Ammon's horn (tissue), 1 donor: Measurements from ENCODE around the gene SCAMP3.
"Not testable (repeated sequence)": the region's sequence is repeated elsewhere in the genome, so short reads cannot be mapped to it uniquely, and the experiment has no call there.

Experiments
- DNase-seq: peaks from one replicate; pipeline ENCODE4 v3.0.0-alpha.2; 2016; ENCODE audit warnings: low spot score

SCAMP3 gene

DNA sequence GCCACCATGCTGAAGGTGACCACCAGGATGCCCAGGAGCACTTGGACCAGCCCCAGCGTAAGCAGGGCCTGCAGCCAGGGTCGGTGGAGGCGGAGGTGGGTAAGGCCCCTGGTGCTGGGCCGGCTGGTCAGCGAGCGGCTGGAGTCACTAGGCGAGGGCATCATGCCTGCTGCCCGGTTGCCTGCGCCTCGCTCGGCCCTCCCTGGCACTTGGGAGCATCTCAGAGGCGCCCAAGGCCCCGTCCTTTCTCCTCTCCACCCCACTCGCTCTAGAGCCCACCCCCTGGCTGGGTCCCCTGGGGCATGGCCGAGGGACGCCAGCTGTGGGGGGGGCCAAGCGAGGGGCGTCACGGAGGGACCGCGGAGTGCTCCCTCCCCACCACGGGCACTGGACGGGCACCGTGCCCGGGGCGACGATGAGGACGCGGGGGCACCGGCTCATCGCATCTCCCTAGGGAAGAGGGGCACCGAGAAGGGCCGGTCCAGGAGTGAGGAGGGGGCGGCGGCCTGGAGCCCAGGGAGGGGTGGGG is 7.4 kb downstream of the SCAMP3 start:
- no peak for DNase-seq

DNA sequence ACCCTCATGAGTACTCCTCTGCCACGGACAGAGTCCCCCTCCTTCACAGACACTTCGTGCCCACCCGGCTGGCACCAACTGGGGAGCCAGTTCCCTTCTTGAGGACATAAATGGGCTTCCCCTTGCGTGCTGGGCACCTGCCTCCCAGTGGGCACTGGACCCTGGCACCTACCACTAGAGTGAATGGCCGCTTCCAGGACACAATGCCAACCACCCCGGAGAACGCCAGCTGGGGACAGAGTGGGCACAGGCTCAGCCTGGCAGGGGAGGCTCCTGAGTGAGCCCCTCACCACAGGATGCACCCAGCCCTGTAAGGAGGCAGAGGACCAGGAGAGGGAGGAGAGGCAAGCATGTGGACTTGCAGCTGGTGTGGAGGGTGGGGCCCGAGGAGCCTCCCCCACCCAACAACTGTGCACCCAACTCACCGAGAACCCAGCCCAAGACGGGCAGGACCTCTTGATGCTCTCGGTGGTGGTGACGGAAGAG is 7.9 kb downstream of the SCAMP3 start:
- DNase-seq: no peak

DNA sequence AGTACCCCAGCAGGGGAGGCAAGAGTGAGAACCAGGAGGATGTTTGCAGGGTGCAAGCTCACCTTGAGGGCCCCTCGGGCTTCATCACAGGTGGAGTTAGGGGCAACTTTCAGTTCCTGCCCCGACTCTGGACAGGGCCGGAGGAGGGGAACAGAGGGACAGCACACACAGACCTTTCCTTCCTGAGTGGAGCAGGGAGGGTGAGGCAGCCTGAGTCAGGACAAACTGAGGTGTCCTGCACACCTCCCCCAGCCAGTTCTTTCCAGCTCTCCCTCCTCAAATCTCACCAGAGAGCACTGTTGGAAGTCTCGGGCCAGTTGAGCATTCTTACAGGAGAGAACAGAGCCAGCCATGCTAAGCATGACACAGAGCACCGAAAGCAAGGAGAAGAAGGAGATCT is 8.4 kb downstream of the SCAMP3 start:
- no peak for DNase-seq

DNA sequence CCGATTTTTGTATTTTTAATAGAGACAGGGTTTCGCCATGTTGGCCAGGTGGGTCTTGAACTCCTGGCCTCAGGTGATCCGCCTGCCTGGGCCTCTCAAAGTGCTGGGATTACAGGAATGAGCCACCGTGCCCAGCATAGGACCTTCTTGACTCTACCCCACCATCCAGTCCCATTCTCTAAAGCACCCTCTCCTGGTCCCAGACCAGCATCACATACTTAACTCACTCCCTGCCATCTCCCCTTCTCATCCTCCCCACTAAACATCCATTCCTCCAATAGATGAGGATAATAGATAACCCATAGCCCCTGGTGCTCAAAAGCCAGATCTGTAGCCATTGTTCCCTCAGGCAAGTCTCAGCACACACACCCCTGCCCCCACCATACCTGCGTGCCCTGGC is 9.0 kb downstream of the SCAMP3 start:
- DNase-seq: no peak

DNA sequence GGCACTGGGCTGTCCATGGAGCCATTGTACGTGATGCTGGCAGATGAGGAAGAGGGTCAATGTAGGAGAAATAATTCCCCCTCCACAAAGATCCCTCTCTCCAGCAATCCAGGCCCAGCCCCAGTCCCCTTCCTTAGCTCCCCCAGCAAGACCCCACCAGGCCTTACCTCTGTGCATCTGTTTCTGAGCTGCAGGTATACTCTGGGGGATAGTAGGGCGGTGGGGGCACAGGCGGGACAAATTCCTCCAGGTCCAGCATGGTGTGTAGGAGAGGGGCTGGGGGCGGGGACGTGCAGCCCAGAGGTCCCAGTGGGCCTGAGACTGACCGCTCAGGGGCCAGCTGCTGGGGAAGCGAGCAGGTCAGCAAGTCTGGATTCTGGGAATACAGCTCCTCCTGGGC is 10.6 kb downstream of the SCAMP3 start:
- no peak for DNase-seq

DNA sequence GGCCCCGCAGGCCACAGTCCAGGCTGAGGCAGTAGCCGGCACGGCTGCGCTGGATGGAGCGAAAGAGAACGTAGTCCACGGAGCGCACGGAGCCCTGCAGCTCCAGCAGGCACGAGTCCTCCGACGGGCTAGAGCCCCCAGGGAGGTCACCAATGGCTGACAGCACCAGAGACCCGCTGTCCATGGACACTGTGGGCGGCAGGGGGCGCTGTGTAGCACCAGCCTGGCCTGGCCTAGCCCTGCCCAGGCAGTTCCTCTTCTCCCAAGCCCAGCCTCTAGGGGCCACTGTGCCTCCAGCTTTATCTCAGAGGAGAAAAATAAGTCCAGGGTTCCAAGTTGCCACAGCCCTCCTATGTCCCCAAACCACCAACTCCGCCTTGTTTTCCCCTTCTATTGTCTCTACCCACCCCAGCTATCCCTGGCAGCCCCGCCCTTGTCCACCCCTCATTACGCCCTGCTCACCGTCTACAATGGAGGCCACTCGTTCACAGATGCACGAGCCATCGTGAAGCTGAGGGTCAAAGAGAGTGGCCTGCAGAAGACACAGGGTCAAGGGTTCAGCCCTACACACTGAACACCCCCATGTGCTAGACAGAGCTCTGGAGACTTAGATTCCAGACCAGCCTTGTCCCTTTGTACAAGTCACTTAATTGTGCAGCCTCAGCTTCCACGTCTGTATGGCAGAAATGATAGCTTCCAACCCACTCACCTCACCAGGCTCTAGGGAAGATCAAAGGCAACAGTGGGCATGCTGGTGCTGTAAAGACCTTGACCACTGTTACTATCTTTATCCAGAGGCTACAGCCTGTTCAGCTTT is 11.3 kb downstream of the SCAMP3 start:
- peak; percentile 96 for DNase-seq

DNA sequence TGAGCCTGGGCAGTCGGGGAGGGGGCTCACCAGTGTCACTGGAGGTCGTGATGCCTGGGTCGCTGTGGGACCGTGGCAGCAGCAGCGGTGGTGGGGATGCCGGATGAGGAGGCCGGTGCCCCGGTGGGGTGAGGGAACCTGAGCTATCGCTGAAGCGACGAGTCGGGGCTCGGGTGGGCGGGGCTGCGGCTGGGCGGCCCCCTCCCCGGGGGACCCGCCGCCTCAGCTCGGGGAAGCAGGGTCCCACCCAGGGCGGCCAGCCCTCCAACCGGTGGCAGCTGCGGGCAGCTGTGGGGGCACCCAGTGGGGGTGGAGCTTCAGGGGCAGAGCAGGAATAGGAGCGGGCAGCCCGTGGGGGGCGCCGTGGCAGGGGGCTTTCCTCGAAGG is 11.9 kb downstream of the SCAMP3 start:
- DNase-seq: no peak

DNA sequence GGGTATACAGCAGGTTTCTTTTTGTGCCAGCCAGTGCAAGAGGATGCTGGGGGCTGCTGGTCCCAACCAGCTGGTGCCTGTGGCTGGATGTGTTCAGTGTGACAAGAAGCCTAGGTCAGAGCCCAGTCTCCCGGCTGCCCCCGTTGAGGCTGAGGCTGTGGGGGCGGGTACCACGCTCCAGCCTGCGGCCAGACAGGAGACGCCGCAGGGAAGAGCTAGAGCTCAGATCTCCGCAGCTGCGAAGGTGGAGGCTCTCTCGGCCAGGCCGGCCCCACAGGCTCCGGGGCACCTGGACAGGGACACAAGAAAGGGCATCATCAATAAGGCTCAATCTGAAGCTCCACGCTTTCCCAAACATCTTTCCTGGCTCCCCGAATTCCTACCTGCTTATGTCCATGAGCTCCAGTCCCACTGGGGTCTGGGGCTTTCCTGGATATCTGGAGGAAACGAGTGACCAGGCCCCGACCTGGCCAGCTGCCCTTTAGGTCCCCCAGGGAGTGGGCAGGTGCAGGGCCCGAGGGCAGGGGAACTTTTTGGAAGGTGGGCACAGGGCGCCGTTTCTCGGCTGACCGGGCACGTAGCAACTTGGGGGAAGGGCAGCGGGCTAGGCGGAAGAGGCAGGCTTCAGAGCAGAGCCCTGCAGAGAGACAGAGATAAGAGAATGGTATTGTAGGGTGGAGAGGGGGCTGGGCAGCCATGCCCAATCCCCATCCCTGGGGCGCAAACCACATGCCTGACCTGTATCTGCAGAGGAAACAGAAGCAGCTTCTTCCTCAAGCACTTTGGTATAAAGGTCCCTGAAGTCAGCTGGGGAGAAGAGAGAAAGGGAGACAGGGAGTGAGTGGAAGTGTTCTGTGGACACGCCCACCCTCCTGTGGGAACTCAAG is 14.2 kb downstream of the SCAMP3 start:
- DNase-seq: no peak

DNA sequence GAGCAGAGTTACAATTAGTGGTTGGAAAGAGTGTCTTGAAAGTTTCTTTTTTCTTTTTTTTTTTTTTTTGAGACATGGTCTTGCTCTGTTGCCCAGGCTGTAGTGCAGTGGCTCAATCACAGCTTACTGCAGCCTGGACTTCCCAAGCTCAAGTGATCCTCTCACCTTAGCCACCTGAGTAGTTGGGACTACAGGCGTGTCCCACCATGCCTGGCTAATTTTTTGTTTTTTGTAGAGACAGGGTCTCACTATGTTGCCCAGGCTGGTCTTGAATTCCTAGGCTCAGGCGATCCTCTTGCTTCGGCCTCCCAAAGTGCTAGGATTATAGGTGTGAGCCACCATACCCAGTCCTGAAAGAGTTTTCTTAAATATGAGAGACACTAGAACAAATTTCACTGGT is 15.4 kb downstream of the SCAMP3 start:
- DNase-seq: not testable (repeated sequence)

DNA sequence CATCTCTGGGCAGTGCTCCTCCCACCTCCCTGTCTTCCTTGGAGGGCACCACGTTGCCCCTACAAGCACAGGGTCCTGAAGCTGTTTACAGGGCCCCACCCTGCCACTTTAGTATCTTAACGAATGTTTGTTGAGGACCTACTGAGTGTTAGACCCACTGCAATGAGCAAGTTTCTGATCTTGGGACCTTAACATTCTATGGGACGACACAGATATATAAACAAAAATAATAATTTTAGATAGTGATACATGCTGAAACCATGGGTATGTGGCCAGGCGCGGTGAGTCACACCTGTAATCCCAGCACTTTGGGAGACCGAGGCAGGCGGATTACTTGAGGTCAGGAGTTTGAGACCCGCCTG is 17.0 kb downstream of the SCAMP3 start:
- DNase-seq: no peak

DNA sequence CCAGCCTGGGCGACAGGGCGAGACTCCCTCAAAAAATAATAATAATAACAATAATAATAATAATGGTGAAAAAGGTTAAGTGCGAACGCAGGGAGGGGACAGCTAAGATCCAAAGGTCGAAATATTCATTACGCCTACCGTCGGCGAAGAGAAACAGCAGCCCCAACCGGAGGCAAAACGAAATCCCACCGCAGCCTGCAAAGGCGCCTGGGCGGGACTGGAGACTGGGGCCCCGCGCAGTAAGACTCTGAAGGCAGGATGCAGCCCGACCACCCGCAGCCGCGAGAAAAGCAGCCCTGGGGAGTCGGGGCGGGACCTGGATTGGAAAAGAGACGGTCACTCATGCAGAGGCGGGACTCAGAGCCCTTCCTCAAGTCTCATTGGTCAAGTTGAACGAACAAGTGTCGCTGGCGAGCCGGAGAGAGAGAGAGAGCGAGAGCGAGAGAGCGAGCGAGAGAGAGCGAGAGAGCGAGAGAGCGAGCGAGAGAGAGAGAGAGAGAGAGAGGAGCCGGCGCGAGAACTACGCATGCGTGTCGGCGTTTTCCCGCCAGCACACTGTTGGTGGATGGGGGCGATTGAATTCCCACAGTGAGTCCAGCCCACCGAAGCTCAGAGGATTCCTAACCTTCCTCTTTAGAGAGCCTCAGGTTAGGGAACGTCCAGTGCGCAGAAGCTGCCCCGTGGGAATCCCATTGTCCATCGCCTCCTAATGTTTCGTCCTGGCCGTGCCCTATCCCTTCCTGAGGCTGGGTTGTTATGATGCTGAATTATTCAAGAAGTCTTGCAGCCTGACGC is 17.6 kb downstream of the SCAMP3 start:
- DNase-seq: peak; percentile 99

DNA sequence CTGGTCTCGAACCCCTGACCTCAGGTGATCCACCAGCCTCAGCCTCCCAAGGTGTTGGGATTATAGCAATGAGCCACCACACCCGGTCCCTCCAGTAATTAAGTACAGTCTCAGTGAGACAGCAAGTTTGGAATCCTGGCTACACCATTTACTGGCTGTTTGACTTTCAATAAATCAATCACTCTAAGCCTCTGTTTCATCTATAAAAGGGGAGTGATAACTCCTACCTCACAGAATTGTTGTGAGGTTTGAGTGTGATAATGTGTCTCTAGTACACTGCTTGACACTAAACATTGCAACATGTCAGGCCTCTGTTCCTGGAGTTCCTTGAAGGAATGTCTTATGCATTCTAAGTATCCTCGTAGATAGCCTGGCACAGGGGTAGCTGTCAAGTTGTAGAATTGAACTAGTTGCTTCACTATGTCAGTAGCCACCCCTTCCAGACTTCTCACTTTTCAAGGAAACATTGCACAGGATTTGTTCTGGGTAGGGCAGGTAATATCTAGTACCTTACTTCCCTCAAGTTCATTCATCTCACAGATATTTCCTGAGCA is 19.3 kb downstream of the SCAMP3 start:
- no peak for DNase-seq

DNA sequence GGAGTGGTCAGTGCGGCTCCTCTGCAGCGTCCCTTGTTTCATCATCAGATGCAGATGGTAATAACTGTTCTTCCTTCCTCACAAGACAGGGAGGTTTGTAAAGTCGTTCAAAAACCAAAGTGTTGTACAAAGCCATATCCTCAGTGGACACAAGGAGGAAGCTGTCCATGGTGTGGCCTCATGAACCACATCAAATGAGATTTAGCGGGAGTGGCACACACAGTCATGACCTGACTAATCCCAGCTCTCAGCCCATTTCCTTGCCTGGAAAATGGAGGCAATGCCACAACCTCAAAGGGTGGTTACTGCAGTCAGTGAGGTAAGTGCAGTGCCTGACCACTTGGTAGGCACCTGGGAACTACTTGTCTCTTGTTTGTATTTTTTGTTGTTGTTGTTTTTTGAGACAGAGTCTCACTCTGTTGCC is 20.3 kb downstream of the SCAMP3 start:
- DNase-seq: no peak

DNA sequence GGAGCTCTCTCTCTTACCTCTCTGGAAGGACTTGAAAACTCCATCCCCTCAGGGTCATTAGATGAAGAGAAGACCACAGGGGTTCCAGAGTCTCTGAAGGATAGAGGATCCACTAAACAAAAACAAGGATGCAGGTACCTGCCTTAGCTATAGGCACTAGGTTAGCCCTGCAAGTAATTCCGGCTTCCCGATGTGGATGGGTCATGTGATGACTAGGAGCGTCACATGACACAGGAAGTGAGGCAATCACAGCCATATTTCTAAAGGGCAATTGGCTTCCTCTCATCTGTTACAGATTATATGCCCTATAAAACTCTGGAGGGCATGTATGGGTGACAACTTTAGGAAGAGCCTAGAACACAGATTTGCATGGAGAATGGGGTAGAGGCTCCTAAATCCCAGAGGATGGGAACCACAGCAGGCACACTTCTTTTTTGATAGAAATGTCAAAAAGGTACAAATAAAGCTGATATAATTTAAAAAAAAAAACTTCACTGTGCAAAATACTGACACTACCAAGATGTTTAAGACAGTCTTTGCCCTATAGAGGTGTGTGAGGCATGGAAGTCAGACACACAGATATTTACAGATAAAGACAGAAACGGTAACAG is 21.0 kb downstream of the SCAMP3 start:
- DNase-seq: peak; percentile 93

DNA sequence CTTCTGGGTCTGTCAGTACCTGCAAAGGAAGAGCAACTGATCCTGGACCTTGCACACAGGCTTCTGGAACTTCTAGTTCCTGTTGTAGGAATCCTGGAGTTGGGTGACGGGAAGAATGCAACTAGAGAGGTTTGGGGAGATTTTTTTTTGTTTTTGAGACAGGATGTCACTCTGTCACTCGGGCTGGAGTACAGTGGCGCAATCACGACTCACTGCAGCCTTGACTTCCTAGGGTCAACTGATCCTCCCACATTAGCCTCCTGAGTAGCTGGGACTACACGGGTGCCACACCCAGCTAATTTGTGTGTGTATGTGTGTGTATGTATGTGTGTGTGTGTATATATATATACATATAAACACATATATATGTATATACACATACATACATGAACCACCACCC is 25.7 kb downstream of the SCAMP3 start:
- no peak for DNase-seq

DNA sequence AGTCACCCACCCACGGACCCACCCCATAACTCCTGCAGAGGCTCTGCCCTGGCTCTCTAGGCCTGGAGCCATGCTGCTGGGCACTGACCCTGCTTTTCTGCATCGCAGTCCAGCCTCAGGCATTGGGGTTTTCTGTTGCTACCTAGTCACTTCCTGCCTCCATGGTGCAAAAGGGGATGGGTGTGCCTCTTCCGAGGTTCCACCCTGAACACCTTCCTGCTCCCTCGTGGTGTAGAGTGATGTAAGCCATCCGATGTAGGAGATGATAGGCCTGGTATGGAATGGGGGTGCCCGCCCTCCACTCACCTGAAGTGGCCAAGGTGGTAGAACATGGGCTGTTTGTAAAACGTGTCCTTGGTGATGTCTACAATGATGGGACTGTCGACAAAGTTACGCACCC is 26.8 kb downstream of the SCAMP3 start:
- DNase-seq: not testable (repeated sequence)

DNA sequence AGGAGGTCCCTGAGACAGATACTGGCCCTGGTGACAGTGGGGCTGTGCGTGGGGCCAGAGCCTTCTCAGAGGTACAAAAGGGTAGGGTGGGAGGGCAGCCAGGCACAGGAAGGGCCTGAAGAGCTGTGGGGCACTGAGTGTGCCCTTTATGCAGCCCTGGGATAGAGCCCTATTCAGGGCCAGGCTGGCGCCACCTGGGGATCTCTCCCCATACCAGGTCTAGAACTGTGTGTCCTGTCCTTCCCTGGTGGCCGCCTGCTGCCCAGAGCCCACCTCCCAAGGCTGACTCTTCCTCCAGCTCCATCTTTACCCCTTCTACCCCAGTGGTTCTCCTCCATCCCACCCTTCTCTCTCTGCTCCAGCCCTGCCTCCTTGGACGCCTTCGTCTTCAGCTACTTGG is 28.7 kb downstream of the SCAMP3 start:
- DNase-seq: not testable (repeated sequence)

DNA sequence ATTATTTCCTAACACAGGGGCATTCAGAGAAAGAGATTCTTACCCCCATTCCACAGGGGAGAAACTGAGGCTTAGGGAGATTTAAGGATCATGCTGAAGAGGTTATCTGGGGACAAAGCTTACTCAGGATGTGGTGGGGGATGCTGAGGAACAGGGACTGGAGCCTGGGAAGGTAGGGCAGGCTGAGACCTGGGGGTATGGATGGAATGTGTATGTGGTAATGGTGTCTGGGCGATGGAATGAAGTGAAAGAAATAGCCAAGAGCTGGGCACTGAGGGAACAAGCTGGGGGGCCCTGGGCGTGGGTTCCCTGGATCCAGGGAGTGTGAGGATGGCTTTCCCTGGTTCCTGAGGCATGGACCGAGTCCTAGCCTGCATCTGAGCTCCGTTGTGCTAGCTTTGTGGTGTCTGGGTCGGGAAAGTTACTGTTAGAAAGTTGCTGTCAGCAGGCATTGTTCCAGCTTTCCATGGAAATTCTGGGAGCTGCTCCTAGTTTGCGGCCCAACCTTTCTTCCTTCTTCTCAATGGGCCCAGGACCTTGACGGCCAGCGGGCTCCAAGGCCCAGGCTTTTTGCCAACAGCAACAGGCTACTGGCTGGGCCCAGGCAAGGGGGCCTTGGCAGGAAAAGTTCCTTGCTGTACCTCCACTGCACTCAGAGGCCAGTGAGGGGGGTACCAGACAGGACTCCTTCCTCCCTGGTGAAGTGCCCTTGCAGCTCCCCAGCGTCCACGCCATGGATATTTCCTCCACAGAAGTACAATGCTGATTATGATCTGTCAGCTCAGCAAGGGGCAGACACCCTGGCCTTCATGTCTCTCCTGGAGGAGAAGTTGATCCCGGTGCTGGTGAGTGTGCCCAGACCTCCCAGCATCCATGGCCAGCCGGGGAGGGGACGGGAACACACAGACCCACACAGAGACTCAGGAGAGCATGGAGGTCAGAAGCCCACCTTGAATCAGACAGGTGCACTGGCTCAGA is 29.9 kb downstream of the SCAMP3 start:
- peak; percentile 49 for DNase-seq

DNA sequence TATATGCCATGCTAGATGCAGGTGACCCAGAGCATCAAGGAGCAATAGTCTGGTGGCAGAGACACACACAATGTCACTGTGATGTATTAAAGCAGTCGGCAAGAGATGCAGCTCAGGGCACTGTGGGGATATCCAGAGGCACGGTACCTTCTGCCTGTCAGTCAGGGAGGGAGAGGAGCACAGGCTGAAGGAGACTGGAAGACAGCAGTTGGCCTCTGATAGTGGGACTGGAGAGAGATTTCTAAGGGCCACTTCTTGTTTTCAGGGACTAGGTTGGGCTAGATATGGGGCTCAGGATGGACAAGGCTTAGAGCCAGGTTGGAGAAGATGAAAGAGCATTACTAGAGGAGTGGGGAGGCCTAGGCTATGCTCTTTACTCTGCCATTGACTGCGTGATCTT is 30.9 kb downstream of the SCAMP3 start:
- DNase-seq: not testable (repeated sequence)

DNA sequence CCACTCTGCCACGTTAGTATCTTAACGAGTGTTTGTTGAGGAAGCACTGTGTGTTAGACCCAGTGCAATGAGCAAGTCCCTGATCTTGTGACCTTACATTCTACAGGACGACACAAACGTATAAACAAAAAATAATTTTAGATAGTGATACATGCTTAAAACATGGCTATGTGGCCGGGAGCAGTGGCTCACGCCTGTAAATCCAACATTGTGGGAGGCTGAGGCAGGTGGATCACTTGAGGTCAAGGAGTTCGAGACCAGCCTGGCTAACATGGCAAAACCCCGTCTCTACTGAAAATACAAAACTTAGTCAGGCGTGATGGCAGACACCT is 34.1 kb downstream of the SCAMP3 start:
- no peak for DNase-seq
